ENCODE data around the gene CC2D2A. TPM values are rescaled to one million over a fixed set of nuclear protein-coding genes. Genes with fewer than 3 reads are reported as not detected.

Gene CC2D2A
- total RNA-seq, 4 donors from 2014 or later: 5.6 to 36.7 (median 9.6) TPM

GRCh38 chr4:15544248-15544729 lies 74.6 kb downstream of the CC2D2A start:
- Histone ChIP-seq H3K27ac (no peak overlapping the region), H3K4me3 (no peak overlapping the region), H3K4me1 (no peaks in the 10 kb centered on the region), H3K9me3 (no peaks in the 10 kb centered on the region), H3K27me3 (no peaks in the 10 kb centered on the region), H3K36me3 (no peaks in the 10 kb centered on the region)
- TF ChIP-seq CTCF (IDR thresholded peaks at IDR 0.05) (no peak), POLR2A (IDR thresholded peaks at IDR 0.05) (no peak), POLR2AphosphoS5 (IDR thresholded peaks at IDR 0.05) (no peak), EP300 (IDR thresholded peaks at IDR 0.05; ENCODE audit: low read depth) (no peak)
- intact Hi-C loops (cut with DNase I; ENCODE audit: low total_unique reads): no loop called here
- in situ Hi-C loops (cut with MboI; ENCODE audit: low pct_ligation_motif_present in 1 of 4, low pct_unique_long_range_greater_than_20kb in 1 of 4, low sequenced_read_pairs in 3 of 4): no loop called here
- DNase-seq: no peak
- 94% methylated on average over 1 of the region's 1 CpG; no CpG with 5 or more reads in 1 of the 2 donors for WGBS, 2 donors (ENCODE audit: low coverage in 1 of 2)

DNA sequence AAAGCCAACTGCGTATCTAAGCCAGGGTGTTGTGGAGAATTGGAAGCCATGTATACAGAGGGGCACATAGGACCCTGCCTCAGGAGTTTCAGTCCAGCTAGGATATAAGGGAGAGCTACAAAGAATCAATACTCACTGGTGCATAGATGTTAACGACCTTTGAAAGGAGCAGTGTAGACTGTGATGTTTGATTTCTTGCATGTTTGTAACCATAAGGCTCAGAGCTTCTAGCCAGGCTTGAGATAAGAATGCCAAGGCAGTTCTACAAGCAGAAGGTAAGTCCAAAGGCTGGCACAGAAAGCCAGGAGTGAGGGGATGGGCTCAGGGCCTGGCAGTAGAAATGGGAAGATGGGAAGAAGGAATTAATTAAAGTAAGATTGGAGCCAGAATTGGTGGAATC lies 75.7 kb downstream of the CC2D2A start:
- 90 to 100% methylated on average over 1 to 2 of the region's 2 CpGs for WGBS, 2 donors (ENCODE audit: low coverage in 1 of 2)
- TF ChIP-seq CTCF (IDR thresholded peaks at IDR 0.05) (no peak), EP300 (IDR thresholded peaks at IDR 0.05; ENCODE audit: low read depth) (no peak), POLR2AphosphoS5 (IDR thresholded peaks at IDR 0.05) (no peak), POLR2A (IDR thresholded peaks at IDR 0.05) (no peak)
- in situ Hi-C loops (cut with MboI; ENCODE audit: low pct_ligation_motif_present in 1 of 4, low pct_unique_long_range_greater_than_20kb in 1 of 4, low sequenced_read_pairs in 3 of 4) (no loop called here), intact Hi-C loops (cut with DNase I; ENCODE audit: low total_unique reads) (no loop called here)
- H3K36me3 ChIP-seq: no peaks in the 10 kb centered on the region
- H3K4me3 ChIP-seq: no peak overlapping the region
- H3K27me3 ChIP-seq: no peaks in the 10 kb centered on the region
- no peaks in the 10 kb centered on the region for H3K9me3 ChIP-seq
- DNase-seq: no peak
- no peak overlapping the region for H3K27ac ChIP-seq
- no peaks in the 10 kb centered on the region for H3K4me1 ChIP-seq

DNA sequence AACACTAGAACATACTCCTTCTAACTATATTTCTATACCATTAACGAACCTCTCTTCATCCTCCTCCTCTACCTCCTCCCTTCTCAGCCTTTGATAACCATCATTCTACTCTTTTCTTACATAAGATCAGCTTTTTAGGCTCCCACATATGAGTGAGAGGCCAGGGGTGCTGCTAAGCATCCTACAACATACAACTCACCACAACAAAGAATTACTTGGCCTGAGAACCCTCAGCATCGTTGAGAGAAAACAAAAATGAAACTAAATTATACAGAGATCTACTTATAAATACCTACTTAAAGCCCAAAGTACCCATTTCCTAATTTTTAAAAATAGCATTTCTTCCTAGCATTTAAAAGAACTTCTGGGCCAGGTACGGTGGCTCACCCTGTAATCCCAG lies 77.7 kb downstream of the CC2D2A start:
- no peaks in the 10 kb centered on the region for H3K36me3 ChIP-seq
- intact Hi-C loops (cut with DNase I; ENCODE audit: low total_unique reads) (no loop called here), in situ Hi-C loops (cut with MboI; ENCODE audit: low pct_ligation_motif_present in 1 of 4, low pct_unique_long_range_greater_than_20kb in 1 of 4, low sequenced_read_pairs in 3 of 4) (no loop called here)
- no peak for DNase-seq
- no peak overlapping the region for H3K4me3 ChIP-seq
- TF ChIP-seq POLR2A (IDR thresholded peaks at IDR 0.05) (no peak), EP300 (IDR thresholded peaks at IDR 0.05; ENCODE audit: low read depth) (no peak), POLR2AphosphoS5 (IDR thresholded peaks at IDR 0.05) (no peak), CTCF (IDR thresholded peaks at IDR 0.05) (no peak)
- no peaks in the 10 kb centered on the region for H3K4me1 ChIP-seq
- no peak overlapping the region for H3K27ac ChIP-seq
- 45 to 63% methylated on average over 3 of the region's 3 CpGs for WGBS, 2 donors (ENCODE audit: low coverage in 1 of 2)
- no peaks in the 10 kb centered on the region for H3K27me3 ChIP-seq
- H3K9me3 ChIP-seq: no peaks in the 10 kb centered on the region

DNA sequence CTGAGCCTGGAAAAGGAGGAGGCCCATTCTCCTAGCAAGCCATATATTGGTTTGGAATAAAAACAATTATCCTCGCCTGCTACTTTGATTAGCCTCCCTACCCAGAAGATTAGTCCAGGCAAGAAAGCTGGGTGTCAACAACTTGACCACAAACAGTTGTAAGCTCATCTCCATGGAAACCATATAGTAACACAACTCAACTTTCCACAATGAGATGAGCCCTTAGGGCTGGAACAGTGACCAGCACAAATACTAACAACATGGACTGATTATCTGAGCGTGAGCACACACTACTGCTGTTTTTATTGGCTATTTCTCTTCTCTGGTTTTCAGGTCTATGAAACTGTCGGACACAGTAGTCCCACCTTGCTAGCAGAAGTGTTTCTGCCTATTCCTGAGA lies 80.8 kb downstream of the CC2D2A start:
- DNase-seq: no peak
- in situ Hi-C loops (cut with MboI; ENCODE audit: low pct_ligation_motif_present in 1 of 4, low pct_unique_long_range_greater_than_20kb in 1 of 4, low sequenced_read_pairs in 3 of 4): no loop called here
- no peaks in the 10 kb centered on the region for H3K4me1 ChIP-seq
- no peaks in the 10 kb centered on the region for H3K9me3 ChIP-seq
- no peak overlapping the region for H3K27ac ChIP-seq
- H3K27me3 ChIP-seq: no peaks in the 10 kb centered on the region
- intact Hi-C loops (cut with DNase I; ENCODE audit: low total_unique reads): loop anchor here (10.0 kb wide), 1 partner anchor 94 kb away; no protein-coding TSS in a partner anchor
- 92% methylated on average over 2 to 3 of the region's 3 CpGs for WGBS, 2 donors (ENCODE audit: low coverage in 1 of 2)
- TF ChIP-seq CTCF (IDR thresholded peaks at IDR 0.05) (no peak), POLR2AphosphoS5 (IDR thresholded peaks at IDR 0.05) (no peak), EP300 (IDR thresholded peaks at IDR 0.05; ENCODE audit: low read depth) (no peak), POLR2A (IDR thresholded peaks at IDR 0.05) (no peak)
- peaks cover 0 to 7% (median 0%) of the 10 kb centered on the region in 4 donors for H3K36me3 ChIP-seq
- no peak overlapping the region for H3K4me3 ChIP-seq

All from transverse colon (tissue), 4 donors.